Mesenchymal stem cell (in vitro differentiated cells and primary cell): Measurements from ENCODE around the gene TSC22D2.

ENCODE experiments used
- DNase-seq: peaks from one replicate; pipeline ENCODE4 v3.0.0-alpha.2; 2013
- H2AFZ ChIP-seq: one replicate; pipeline ENCODE4 v1.6.1; 2013; ENCODE audit warnings: low read depth, mild to moderate bottlenecking, control low read depth, inconsistent platforms, low read length, moderate library complexity
- H2AK5ac ChIP-seq: 2 replicates; pipeline ENCODE4 v1.6.1; 2013; ENCODE audit warnings: low read length, moderate library complexity, mild to moderate bottlenecking, inconsistent platforms; ENCODE audit not compliant: severe bottlenecking
- H2BK120ac ChIP-seq: one replicate; pipeline ENCODE4 v1.6.1; 2013; ENCODE audit warnings: low read depth, mild to moderate bottlenecking, inconsistent platforms, low read length, moderate library complexity
- H2BK12ac ChIP-seq, 2 experiments: one replicate each; pipeline ENCODE4 v1.6.1; 2013; ENCODE audit warnings: inconsistent platforms in 2 of 2, low read length in 2 of 2, mild to moderate bottlenecking in 2 of 2, moderate library complexity in 2 of 2, control low read depth in 1 of 2
- H2BK15ac ChIP-seq: one replicate; pipeline ENCODE4 v1.6.1; 2013; ENCODE audit warnings: mild to moderate bottlenecking, low read depth, inconsistent platforms; ENCODE audit not compliant: poor library complexity, severe bottlenecking
- H2BK5ac ChIP-seq: 2 replicates; pipeline ENCODE4 v1.6.1; 2013; ENCODE audit warnings: low read depth, mild to moderate bottlenecking, low read length, control low read depth, inconsistent platforms; ENCODE audit not compliant: poor library complexity, severe bottlenecking
- H3K14ac ChIP-seq, 2 experiments: one replicate each; pipeline ENCODE4 v1.6.1; 2013; ENCODE audit warnings: inconsistent platforms in 2 of 2, low read length in 2 of 2, control low read depth in 1 of 2, mild to moderate bottlenecking in 1 of 2, moderate library complexity in 1 of 2
- H3K18ac ChIP-seq, 2 experiments: one replicate each; pipeline ENCODE4 v1.6.1; 2013; ENCODE audit warnings: inconsistent platforms in 2 of 2, low read length in 2 of 2, control low read depth in 1 of 2, low read depth in 1 of 2, mild to moderate bottlenecking in 1 of 2
- H3K23ac ChIP-seq, 2 experiments: one replicate each; pipeline ENCODE4 v1.6.1; 2013; ENCODE audit warnings: inconsistent platforms in 2 of 2, low read length in 2 of 2, mild to moderate bottlenecking in 2 of 2, moderate library complexity in 2 of 2, control low read depth in 1 of 2
- H3K27ac ChIP-seq: 2 replicates; pipeline ENCODE4 v1.5.1; 2013; ENCODE audit warnings: mild to moderate bottlenecking, moderate library complexity, low read length, control low read depth, inconsistent platforms; ENCODE audit not compliant: poor library complexity, severe bottlenecking
- H3K27me3 ChIP-seq, 2 experiments: 2 replicates each; pipeline versions ENCODE4 v1.6.1 to v1.7.0; 2013; ENCODE audit warnings: low read length in 2 of 2, mild to moderate bottlenecking in 2 of 2, moderate library complexity in 2 of 2, control low read depth in 1 of 2, inconsistent platforms in 1 of 2; ENCODE audit not compliant: control insufficient read depth in 1 of 2, insufficient read depth in 1 of 2
- H3K36me3 ChIP-seq, 2 experiments: 2 replicates each; pipeline versions ENCODE4 v1.6.1 to v1.7.0; 2013; ENCODE audit warnings: low read length in 2 of 2, control low read depth in 1 of 2, inconsistent platforms in 1 of 2, low read depth in 1 of 2, mild to moderate bottlenecking in 1 of 2; ENCODE audit not compliant: insufficient read depth in 2 of 2, control insufficient read depth in 1 of 2
- H3K4ac ChIP-seq, 2 experiments: one replicate each; pipeline ENCODE4 v1.6.1; 2013; ENCODE audit warnings: inconsistent platforms in 2 of 2, low read length in 2 of 2, mild to moderate bottlenecking in 2 of 2, moderate library complexity in 2 of 2, control low read depth in 1 of 2, low read depth in 1 of 2
- H3K4me1 ChIP-seq: 2 replicates; pipeline ENCODE4 v1.6.1; 2013; ENCODE audit warnings: low read depth, low read length, control low read depth; ENCODE audit not compliant: control insufficient read depth, insufficient read depth
- H3K4me2 ChIP-seq: 2 replicates; pipeline ENCODE4 v1.6.1; 2013; ENCODE audit warnings: low read length, mild to moderate bottlenecking, inconsistent platforms; ENCODE audit not compliant: poor library complexity, severe bottlenecking
- H3K4me3 ChIP-seq, 2 experiments: 2 replicates each; pipeline versions ENCODE4 v1.5.1 to v1.7.0; 2013; ENCODE audit warnings: low read length in 2 of 2, mild to moderate bottlenecking in 2 of 2, control low read depth in 1 of 2, low read depth in 1 of 2; ENCODE audit not compliant: insufficient read depth in 1 of 2
- H3K79me1 ChIP-seq: replicated peaks from 2 replicates; pipeline ENCODE4 v1.6.1; 2013; ENCODE audit warnings: mild to moderate bottlenecking, control low read depth, low read length, inconsistent platforms; ENCODE audit not compliant: poor library complexity, severe bottlenecking
- H3K9ac ChIP-seq: 2 replicates; pipeline ENCODE4 v1.7.0; 2013; ENCODE audit warnings: mild to moderate bottlenecking, low read length, moderate library complexity
- H3K9me3 ChIP-seq: 2 replicates; pipeline ENCODE4 v1.7.0; 2013; ENCODE audit warnings: mild to moderate bottlenecking, low read length; ENCODE audit not compliant: control insufficient read depth
- H4K8ac ChIP-seq: one replicate; pipeline ENCODE4 v1.6.1; 2013; ENCODE audit warnings: inconsistent platforms, mild to moderate bottlenecking, low read length, moderate library complexity
- H4K91ac ChIP-seq: one replicate; pipeline ENCODE4 v1.6.1; 2013; ENCODE audit warnings: mild to moderate bottlenecking, low read length, inconsistent platforms
- WGBS: methylation state at CpG from one replicate; pipeline ENCODE4 v1.1.7; 2013; ENCODE audit warnings: mixed read lengths; 5-methylcytosine and 5-hydroxymethylcytosine counted together

The TSC22D2 gene

DNA sequence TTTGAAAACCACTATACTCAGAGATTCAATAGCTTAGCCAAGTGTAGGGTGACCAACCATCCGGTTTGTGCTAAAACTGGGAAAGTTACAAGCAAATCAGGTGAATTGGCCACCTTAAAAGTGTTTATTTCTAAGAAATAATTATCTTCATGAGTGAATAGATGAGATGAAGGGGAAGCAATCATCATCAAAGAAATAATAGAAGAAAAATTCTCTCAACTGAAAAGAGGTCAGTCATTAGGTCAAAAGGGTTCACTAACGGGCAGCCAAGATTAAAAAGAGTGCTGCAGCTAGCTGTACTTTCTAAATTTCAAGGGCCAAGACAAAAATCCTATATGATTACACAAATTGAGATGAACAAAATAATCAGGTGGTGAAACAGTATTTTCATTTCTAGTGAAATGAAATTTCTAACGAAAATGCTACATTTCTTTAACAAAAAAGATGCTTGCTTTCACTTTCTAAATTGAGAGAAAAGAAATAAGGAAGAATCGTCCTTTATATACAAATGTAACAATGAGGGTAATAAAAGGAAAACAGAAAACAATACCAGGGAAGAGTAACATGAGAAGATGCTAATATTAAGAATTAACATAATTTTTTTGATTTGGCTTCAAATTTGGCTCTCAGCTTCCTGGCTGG, 34.7 kb upstream of the TSC22D2 start:
- no peak for DNase-seq
- Histone ChIP-seq H2BK15ac (no peak overlapping the region), H3K79me1 (peaks cover 5% of the 10 kb centered on the region), H3K18ac (no peak overlapping the region), H4K91ac (no peak overlapping the region), H3K4ac (no peak overlapping the region), H3K27ac (no peak overlapping the region), H3K4me3 (no peak overlapping the region), H3K23ac (no peak overlapping the region), H3K27me3 (no peaks in the 10 kb centered on the region), H3K4me2 (no peak overlapping the region), H3K9ac (peak overlapping the region; percentile 27), H2BK12ac (no peak overlapping the region), H3K36me3 (no peaks in the 10 kb centered on the region), H2BK5ac (no peak overlapping the region), H2BK120ac (no peak overlapping the region), H3K9me3 (no peaks in the 10 kb centered on the region), H3K14ac (no peak overlapping the region), H2AK5ac (no peak overlapping the region), H3K4me1 (no peaks in the 10 kb centered on the region), H4K8ac (no peak overlapping the region), H2AFZ (no peak overlapping the region)
- 100% methylated on average over 1 of the region's 4 CpGs for WGBS

DNA sequence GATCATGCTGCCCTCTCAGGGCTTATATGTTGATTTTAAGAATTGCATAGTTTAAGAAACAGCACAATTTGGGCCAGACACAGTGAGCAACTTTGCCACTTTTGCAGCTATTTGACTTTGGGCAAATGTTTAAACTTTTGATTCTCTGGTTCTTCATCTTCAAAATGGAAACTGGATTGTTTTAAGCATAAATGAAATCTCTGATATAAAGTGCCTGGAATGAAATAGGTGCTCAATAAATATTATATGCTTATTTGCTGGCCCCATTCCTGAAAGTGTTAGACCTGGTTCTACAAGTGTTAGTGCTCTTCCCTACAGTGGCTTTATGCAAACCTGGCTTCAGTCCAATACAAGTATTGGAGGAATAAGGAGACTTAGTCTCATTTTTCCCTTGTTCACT, 33.1 kb upstream of the TSC22D2 start:
- no peak for DNase-seq
- Histone ChIP-seq H4K91ac (no peak overlapping the region), H3K27me3 (no peaks in the 10 kb centered on the region), H3K4me2 (no peak overlapping the region), H2BK5ac (no peak overlapping the region), H3K9me3 (no peaks in the 10 kb centered on the region), H2BK120ac (no peak overlapping the region), H2BK12ac (no peak overlapping the region), H3K4me3 (no peak overlapping the region), H4K8ac (no peak overlapping the region), H3K14ac (no peak overlapping the region), H3K9ac (no peak overlapping the region), H2AK5ac (no peak overlapping the region), H3K36me3 (no peaks in the 10 kb centered on the region), H3K23ac (no peak overlapping the region), H3K79me1 (peaks cover 5% of the 10 kb centered on the region), H3K4me1 (no peaks in the 10 kb centered on the region), H3K4ac (no peak overlapping the region), H3K18ac (no peak overlapping the region), H2BK15ac (no peak overlapping the region), H3K27ac (no peak overlapping the region), H2AFZ (no peak overlapping the region)

DNA sequence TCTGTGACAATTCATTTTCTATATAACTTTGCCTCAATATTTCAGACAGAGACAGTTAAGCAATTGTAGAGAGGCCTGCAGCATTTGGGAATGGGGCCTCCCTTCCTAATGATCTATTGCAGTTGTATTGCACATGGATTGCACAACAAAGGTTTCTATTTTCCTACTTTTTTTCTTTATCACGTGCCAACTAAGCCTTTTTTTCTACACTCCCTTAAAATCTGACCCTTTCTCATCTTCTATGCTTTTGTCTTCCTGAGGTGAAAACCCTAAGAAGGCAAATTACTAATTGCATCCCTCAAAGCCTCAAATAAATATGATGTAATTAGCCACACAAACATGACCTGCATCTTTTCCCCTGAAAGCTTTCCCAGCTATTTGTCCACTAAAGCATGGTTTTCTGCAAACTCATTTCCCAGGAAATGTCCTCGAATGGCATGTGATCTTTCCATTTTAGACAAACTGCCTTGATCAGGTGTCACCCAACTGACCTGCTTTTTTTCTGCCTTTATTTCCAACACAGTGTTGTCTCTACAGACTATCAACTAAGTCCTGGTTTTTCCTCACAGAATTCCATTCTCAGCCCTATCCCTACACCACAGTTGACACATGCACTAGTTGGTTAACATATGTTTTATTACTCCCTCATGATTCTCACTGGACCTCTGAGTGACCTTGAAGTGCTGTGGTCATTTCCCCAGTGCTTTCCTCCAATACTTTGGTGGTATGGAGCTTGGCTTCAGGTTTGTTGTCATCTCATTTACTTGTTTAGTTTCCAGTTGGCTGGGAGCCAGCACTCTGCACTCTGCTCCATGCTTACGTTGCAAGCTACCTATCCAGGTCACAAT, 31.9 kb upstream of the TSC22D2 start:
- Histone ChIP-seq H4K8ac (no peak overlapping the region), H3K18ac (peak overlapping the region; percentile 28 to 75), H3K4me1 (no peaks in the 10 kb centered on the region), H2AK5ac (peak overlapping the region; percentile 10), H3K79me1 (peaks cover 5% of the 10 kb centered on the region), H3K9me3 (no peaks in the 10 kb centered on the region), H3K9ac (peak overlapping the region; percentile 43), H2BK12ac (peak overlapping the region in 1 of 2 experiments; percentile 59), H3K14ac (no peak overlapping the region), H3K4me3 (no peak overlapping the region), H3K4me2 (no peak overlapping the region), H3K4ac (peak overlapping the region in 1 of 2 experiments; percentile 17), H3K23ac (no peak overlapping the region), H2BK15ac (no peak overlapping the region), H2BK5ac (no peak overlapping the region), H2AFZ (no peak overlapping the region), H3K36me3 (no peaks in the 10 kb centered on the region), H2BK120ac (no peak overlapping the region), H3K27ac (no peak overlapping the region), H3K27me3 (no peaks in the 10 kb centered on the region), H4K91ac (no peak overlapping the region)
- DNase-seq, result peak; percentile 81
- WGBS, result 47% methylated on average over 2 of the region's 3 CpGs

DNA sequence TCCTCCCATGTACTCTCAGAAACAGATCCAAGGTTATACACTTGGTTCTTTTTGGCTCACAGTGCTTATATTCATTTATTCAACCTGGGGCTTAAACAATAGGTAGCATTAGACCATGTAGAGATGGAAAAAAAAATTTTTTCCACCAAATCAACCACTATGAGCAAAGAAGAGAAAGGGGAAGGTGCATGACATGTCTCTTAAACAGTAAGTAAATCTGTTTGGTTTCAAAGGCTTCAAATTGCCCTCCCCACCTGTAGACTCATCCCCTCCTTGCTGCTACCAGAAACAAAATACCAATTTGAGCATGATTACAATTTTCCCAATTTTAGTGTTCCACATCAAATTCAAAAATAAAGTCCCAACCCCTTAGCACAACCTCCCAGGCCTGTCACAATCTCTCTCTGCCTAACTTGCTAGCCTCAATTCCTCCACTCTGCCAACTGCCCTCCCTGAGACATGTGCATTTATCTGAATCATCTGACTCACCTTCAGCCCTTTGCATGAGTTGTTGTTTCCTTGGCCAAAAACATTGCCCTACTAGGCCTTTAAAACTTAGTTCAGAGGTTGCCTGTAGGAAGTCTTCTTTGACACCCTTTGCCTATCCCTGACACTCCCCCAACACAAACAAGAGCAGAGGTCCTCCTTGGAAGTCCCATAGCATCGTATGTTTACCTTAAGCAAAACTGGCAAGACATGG, 30.3 kb upstream of the TSC22D2 start:
- H2BK5ac ChIP-seq, result no peak overlapping the region
- H2BK120ac ChIP-seq, result no peak overlapping the region
- H2BK15ac ChIP-seq, result no peak overlapping the region
- no peak overlapping the region for H4K91ac ChIP-seq
- 91% methylated on average over 1 of the region's 1 CpG for WGBS
- peak overlapping the region in 1 of 2 experiments; percentile 17 for H3K4ac ChIP-seq
- H3K4me2 ChIP-seq, result no peak overlapping the region
- no peaks in the 10 kb centered on the region for H3K4me1 ChIP-seq
- no peaks in the 10 kb centered on the region for H3K27me3 ChIP-seq
- peaks cover 5% of the 10 kb centered on the region for H3K79me1 ChIP-seq
- H3K9me3 ChIP-seq, result no peaks in the 10 kb centered on the region
- H3K18ac ChIP-seq, result no peak overlapping the region
- no peak overlapping the region for H3K9ac ChIP-seq
- peak overlapping the region; percentile 12 for H4K8ac ChIP-seq
- H2BK12ac ChIP-seq, result peak overlapping the region in 1 of 2 experiments; percentile 9
- H3K27ac ChIP-seq, result no peak overlapping the region
- H3K14ac ChIP-seq, result no peak overlapping the region
- no peak overlapping the region for H2AFZ ChIP-seq
- H3K4me3 ChIP-seq, result no peak overlapping the region
- H3K36me3 ChIP-seq, result no peaks in the 10 kb centered on the region
- H3K23ac ChIP-seq, result no peak overlapping the region
- no peak for DNase-seq
- no peak overlapping the region for H2AK5ac ChIP-seq
